GM04504 (cell line): ENCODE results near the gene SOCS6.
"Not testable (repeated sequence)": the region's sequence is repeated elsewhere in the genome, so short reads cannot be mapped to it uniquely, and the experiment has no call there.

ENCODE experiments used
- DNase-seq: peaks from one replicate; pipeline ENCODE4 v3.0.0-alpha.2; 2012; ENCODE audit warnings: low read depth

SOCS6 gene

GRCh38 chr18:70288851-70289328, at the start of gene SOCS6:
SOCS6 (plus strand) TSS chr18:70289045; CDS start chr18:70324669, 35,624 bp downstream.
- DNase-seq = peak; percentile 49

- no peak for DNase-seq
Observed at GRCh38 chr18:70243131-70243929, 45.5 kb upstream of the SOCS6 start.

- no peak for DNase-seq
Observed at GRCh38 chr18:70246061-70246466, 42.8 kb upstream of the SOCS6 start.

- peak; percentile 11 for DNase-seq
Observed at GRCh38 chr18:70249118-70249517, 39.7 kb upstream of the SOCS6 start.

- DNase-seq = not testable (repeated sequence)
Observed at GRCh38 chr18:70249861-70250260, 39.0 kb upstream of the SOCS6 start.

- no peak for DNase-seq
Observed at GRCh38 chr18:70250781-70251180, 38.1 kb upstream of the SOCS6 start.

- DNase-seq = no peak
Observed at GRCh38 chr18:70256184-70256583, 32.7 kb upstream of the SOCS6 start.

GRCh38 chr18:70256994-70257393, 31.9 kb upstream of the SOCS6 start:
- no peak for DNase-seq

GRCh38 chr18:70258243-70258642, 30.6 kb upstream of the SOCS6 start:
- DNase-seq = no peak

- no peak for DNase-seq
Observed at GRCh38 chr18:70260683-70261082, 28.2 kb upstream of the SOCS6 start.

GRCh38 chr18:70261141-70261788, 27.6 kb upstream of the SOCS6 start:
- no peak for DNase-seq

GRCh38 chr18:70263336-70263735, 25.5 kb upstream of the SOCS6 start:
- DNase-seq = no peak

GRCh38 chr18:70271742-70272141, 17.1 kb upstream of the SOCS6 start:
- DNase-seq = no peak

GRCh38 chr18:70273021-70273420, 15.8 kb upstream of the SOCS6 start:
- no peak for DNase-seq

- DNase-seq = no peak
Observed at GRCh38 chr18:70276416-70277191, 12.2 kb upstream of the SOCS6 start.

- no peak for DNase-seq
Observed at GRCh38 chr18:70279470-70279869, 9.4 kb upstream of the SOCS6 start.

GRCh38 chr18:70280007-70280925, 8.6 kb upstream of the SOCS6 start:
- DNase-seq = no peak

- DNase-seq = no peak
Observed at GRCh38 chr18:70284976-70285620, 3.7 kb upstream of the SOCS6 start.

- no peak for DNase-seq
Observed at GRCh38 chr18:70287731-70288130, 1.1 kb upstream of the SOCS6 start.

- no peak for DNase-seq
Observed at GRCh38 chr18:70288171-70288850, 534 bp upstream of the SOCS6 start.
